Upper lobe of left lung (tissue), 4 donors: Measurements from ENCODE around the gene HBZ.

Experiments used
- POLR2A ChIP-seq, 4 donors: fragments of 450-650 bp; IDR thresholded peaks; one replicate each; pipeline ENCODE4 v1.5.1; 2016 to 2017; ENCODE audit warnings: antibody characterized with exemption in 4 of 4, mild to moderate bottlenecking in 2 of 4
- POLR2AphosphoS5 ChIP-seq, 2 donors: sonication (generic); formaldehyde crosslinking; IDR thresholded peaks; one replicate each; pipeline ENCODE4 v1.5.1; 2017; ENCODE audit warnings: antibody characterized with exemption in 2 of 2
- TF ChIP-seq, protein P1 (sequence below), 6 experiments: fragments of 450-650 bp in 4 of 6; fragments of 200-600 bp in 2 of 6; sonication (generic) in 2 of 6; IDR thresholded peaks; one replicate each; pipeline ENCODE4 v1.5.1; 2016 to 2019; ENCODE audit warnings: antibody characterized with exemption in 6 of 6

- TF ChIP-seq, protein P1, sequence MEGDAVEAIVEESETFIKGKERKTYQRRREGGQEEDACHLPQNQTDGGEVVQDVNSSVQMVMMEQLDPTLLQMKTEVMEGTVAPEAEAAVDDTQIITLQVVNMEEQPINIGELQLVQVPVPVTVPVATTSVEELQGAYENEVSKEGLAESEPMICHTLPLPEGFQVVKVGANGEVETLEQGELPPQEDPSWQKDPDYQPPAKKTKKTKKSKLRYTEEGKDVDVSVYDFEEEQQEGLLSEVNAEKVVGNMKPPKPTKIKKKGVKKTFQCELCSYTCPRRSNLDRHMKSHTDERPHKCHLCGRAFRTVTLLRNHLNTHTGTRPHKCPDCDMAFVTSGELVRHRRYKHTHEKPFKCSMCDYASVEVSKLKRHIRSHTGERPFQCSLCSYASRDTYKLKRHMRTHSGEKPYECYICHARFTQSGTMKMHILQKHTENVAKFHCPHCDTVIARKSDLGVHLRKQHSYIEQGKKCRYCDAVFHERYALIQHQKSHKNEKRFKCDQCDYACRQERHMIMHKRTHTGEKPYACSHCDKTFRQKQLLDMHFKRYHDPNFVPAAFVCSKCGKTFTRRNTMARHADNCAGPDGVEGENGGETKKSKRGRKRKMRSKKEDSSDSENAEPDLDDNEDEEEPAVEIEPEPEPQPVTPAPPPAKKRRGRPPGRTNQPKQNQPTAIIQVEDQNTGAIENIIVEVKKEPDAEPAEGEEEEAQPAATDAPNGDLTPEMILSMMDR (IDR thresholded peaks at IDR 0.05) = no peak
- TF ChIP-seq POLR2A (IDR thresholded peaks at IDR 0.05) = no peak
- no peak for TF ChIP-seq POLR2AphosphoS5 (IDR thresholded peaks at IDR 0.05)
Observed at GRCh38 chr16:177981-178667, 25.7 kb downstream of the HBZ start.
